A204.1 (cell line): ENCODE data around the gene KCNK10.

Source experiments
- FAIRE-seq: peaks from 2 replicates; lab custom pipeline; 2012; peaks lifted over from hg19 to GRCh38; lab: Jason Lieb, UNC

Gene KCNK10

GRCh38 chr14:88225721-88226120 is 97.3 kb downstream of the KCNK10 start:
- no peak for FAIRE-seq

- FAIRE-seq, result no peak
Observed at GRCh38 chr14:88218119-88218915, 104.8 kb downstream of the KCNK10 start.

- no peak for FAIRE-seq
Observed at GRCh38 chr14:88212691-88213090, 110.4 kb downstream of the KCNK10 start.

- no peak for FAIRE-seq
Observed at GRCh38 chr14:88210426-88210825, 112.6 kb downstream of the KCNK10 start.

GRCh38 chr14:88209273-88209672 is 113.8 kb downstream of the KCNK10 start:
- FAIRE-seq, result no peak

- FAIRE-seq, result no peak
Observed at GRCh38 chr14:88208858-88209257, 114.2 kb downstream of the KCNK10 start.

- FAIRE-seq, result no peak
Observed at GRCh38 chr14:88204221-88204620, 118.8 kb downstream of the KCNK10 start.

- FAIRE-seq, result no peak
Observed at GRCh38 chr14:88203291-88203690, 119.8 kb downstream of the KCNK10 start.

GRCh38 chr14:88202286-88202685 is 120.8 kb downstream of the KCNK10 start:
- FAIRE-seq, result no peak

- FAIRE-seq, result no peak
Observed at GRCh38 chr14:88201851-88202250, 121.2 kb downstream of the KCNK10 start.

- FAIRE-seq, result no peak
Observed at GRCh38 chr14:88199882-88200281, 123.2 kb downstream of the KCNK10 start.

GRCh38 chr14:88198446-88198845 is 124.6 kb downstream of the KCNK10 start:
- FAIRE-seq, result no peak

GRCh38 chr14:88196925-88197324 is 126.1 kb downstream of the KCNK10 start:
- FAIRE-seq, result no peak

- no peak for FAIRE-seq
Observed at GRCh38 chr14:88196116-88196890, 126.8 kb downstream of the KCNK10 start.

- no peak for FAIRE-seq
Observed at GRCh38 chr14:88195676-88196075, 127.4 kb downstream of the KCNK10 start.

GRCh38 chr14:88194531-88194930 is 128.5 kb downstream of the KCNK10 start:
- no peak for FAIRE-seq

GRCh38 chr14:88191605-88192004 is 131.5 kb downstream of the KCNK10 start:
- no peak for FAIRE-seq

- peak; percentile 29 for FAIRE-seq
Observed at GRCh38 chr14:88189417-88190191, 133.5 kb downstream of the KCNK10 start.

GRCh38 chr14:88188745-88189416 is 134.2 kb downstream of the KCNK10 start:
- FAIRE-seq, result no peak

GRCh38 chr14:88185843-88186242 is 137.2 kb downstream of the KCNK10 start:
- no peak for FAIRE-seq

- FAIRE-seq, result no peak
Observed at GRCh38 chr14:88184956-88185355, 138.1 kb downstream of the KCNK10 start.

GRCh38 chr14:88181072-88181471 is 142.0 kb downstream of the KCNK10 start:
- no peak for FAIRE-seq
